PC-9 (cell line): ENCODE measurements around the gene LRRTM4. TPM values are rescaled to one million over a fixed set of nuclear protein-coding genes. Genes with fewer than 3 reads are reported as not detected.

ENCODE experiments used
- BruUV-seq: library from RNA; stranded (reverse); fragments of 400-500 nt; replicated peaks from 2 replicates; lab custom pipeline; 2021; lab: Mats Ljungman, UMichigan
- CTCF ChIA-PET: fragments of 300-600 bp; sonication (Branson Sonifier 250); formaldehyde crosslinking; loops from one replicate; lab custom pipeline; 2022; ENCODE audit warnings: antibody characterized with exemption; lab: Charles Lee
- POLR2A ChIA-PET: fragments of 300-600 bp; sonication (Branson Sonifier 250); formaldehyde crosslinking; loops from one replicate; lab custom pipeline; 2022; ENCODE audit warnings: antibody characterized with exemption; ENCODE audit not compliant: unreplicated experiment; lab: Charles Lee
- DNase-seq, 2 experiments: peaks; one replicate each; pipeline versions ENCODE4 v3.0.0 to v3.0.0-alpha.2; 2015 to 2022; ENCODE audit warnings: mixed read lengths in 1 of 2
- H2AFZ ChIP-seq: fragments of 200-600 bp; sonication (generic); 2 replicates; pipeline ENCODE4 v1.8.1; 2017; ENCODE audit warnings: antibody characterized with exemption
- H3F3A ChIP-seq: fragments of 200-600 bp; sonication (generic); 2 replicates; pipeline ENCODE4 v1.8.1; 2017; ENCODE audit warnings: antibody characterized with exemption, mild to moderate bottlenecking, low read depth; ENCODE audit not compliant: insufficient read depth
- H3K27ac ChIP-seq: fragments of 200-600 bp; sonication (generic); 2 replicates; pipeline ENCODE4 v1.6.1; 2016; ENCODE audit warnings: mixed run types
- H3K27me3 ChIP-seq: fragments of 200-600 bp; sonication (generic); 2 replicates; pipeline ENCODE4 v1.6.1; 2016; ENCODE audit warnings: low read depth, mixed run types; ENCODE audit not compliant: insufficient read depth
- H3K36me3 ChIP-seq: fragments of 200-600 bp; sonication (generic); 2 replicates; pipeline ENCODE4 v1.6.1; 2016; ENCODE audit warnings: low read depth, mixed run types
- H3K4me1 ChIP-seq: fragments of 200-600 bp; sonication (generic); replicated peaks from 2 replicates; pipeline ENCODE4 v1.6.1; 2016; ENCODE audit warnings: mixed run types; ENCODE audit not compliant: insufficient read depth
- H3K4me2 ChIP-seq: fragments of 200-600 bp; sonication (generic); 2 replicates; pipeline ENCODE4 v1.6.1; 2017; ENCODE audit warnings: mixed run types
- H3K4me3 ChIP-seq: fragments of 200-600 bp; sonication (generic); 2 replicates; pipeline ENCODE4 v1.6.1; 2016; ENCODE audit warnings: mixed run types
- H3K79me2 ChIP-seq: fragments of 200-600 bp; sonication (generic); 2 replicates; pipeline ENCODE4 v1.6.1; 2017; ENCODE audit warnings: low read depth, mixed run types
- H3K9me2 ChIP-seq: fragments of 200-600 bp; sonication (generic); 2 replicates; pipeline ENCODE4 v1.8.1; 2017; ENCODE audit warnings: mild to moderate bottlenecking; ENCODE audit not compliant: insufficient read depth
- H3K9me3 ChIP-seq: fragments of 200-600 bp; sonication (generic); 2 replicates; pipeline ENCODE4 v1.8.1; 2016; ENCODE audit warnings: low read depth; ENCODE audit not compliant: insufficient read depth
- H4K20me1 ChIP-seq: fragments of 200-600 bp; sonication (generic); 2 replicates; pipeline ENCODE4 v1.8.1; 2017; ENCODE audit not compliant: insufficient read depth
- EZH2 ChIP-seq: fragments of 200-600 bp; sonication (generic); IDR thresholded peaks from 2 replicates; pipeline ENCODE4 v1.8.0; 2017; ENCODE audit warnings: antibody characterized with exemption, low read depth
- intact Hi-C: fragments of 100-400 bp; cut with micrococcal nuclease; formaldehyde crosslinking; loops from one replicate; pipeline ENCODE4 v1.10.0; 2022; ENCODE audit not compliant: unreplicated experiment
- total RNA-seq: library from RNA; stranded (reverse); gene quantifications from 2 replicates; pipeline ENCODE4 v1.2.3, GENCODE V29; 2021
- TF ChIP-seq, protein P1 (sequence below): fragments of 200-600 bp; sonication (generic); conservative IDR thresholded peaks from 2 replicates; pipeline ENCODE4 v1.6.1; 2017; ENCODE audit warnings: mixed run types, antibody characterized with exemption, mild to moderate bottlenecking, moderate library complexity

LRRTM4 gene
- total RNA-seq, 1 experiment from 2014 or later: 2.2 TPM

DNA sequence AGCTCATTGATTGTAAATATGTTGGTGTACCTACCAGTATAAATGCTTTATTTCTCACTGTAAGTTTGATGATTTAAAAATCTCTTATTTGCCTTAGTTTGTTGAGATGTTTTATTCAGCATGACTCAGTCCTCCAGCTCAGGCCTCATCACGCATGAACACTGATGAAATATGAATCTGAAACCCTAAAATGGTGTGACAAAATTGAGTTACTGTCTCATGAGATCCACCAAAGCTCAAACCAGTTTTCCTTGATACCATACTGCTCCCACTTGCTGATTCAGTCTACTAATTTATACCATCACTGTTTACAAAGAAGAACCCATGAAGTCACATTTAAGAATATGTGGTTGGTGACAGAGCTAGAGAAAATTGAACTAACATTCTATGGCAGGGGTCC is 524.9 kb downstream of the LRRTM4 start:
- no peaks in the 10 kb centered on the region for H3K27me3 ChIP-seq
- no peak overlapping the region for H3K4me2 ChIP-seq
- H3K4me3 ChIP-seq: no peak overlapping the region
- no peaks in the 10 kb centered on the region for H3K4me1 ChIP-seq
- no peaks in the 10 kb centered on the region for H3K79me2 ChIP-seq
- ChIA-PET POLR2A (no interaction called here), CTCF (no interaction called here)
- no peak overlapping the region for H2AFZ ChIP-seq
- peaks cover 3% of the 10 kb centered on the region; the same call in 1 of the 2 replicates for H4K20me1 ChIP-seq
- H3K9me3 ChIP-seq: no peaks in the 10 kb centered on the region
- intact Hi-C loops: no loop called here
- no peak for DNase-seq
- no peaks in the 10 kb centered on the region for H3F3A ChIP-seq
- no peaks in the 10 kb centered on the region for H3K36me3 ChIP-seq
- H3K9me2 ChIP-seq: no peaks in the 10 kb centered on the region
- TF ChIP-seq, protein P1, sequence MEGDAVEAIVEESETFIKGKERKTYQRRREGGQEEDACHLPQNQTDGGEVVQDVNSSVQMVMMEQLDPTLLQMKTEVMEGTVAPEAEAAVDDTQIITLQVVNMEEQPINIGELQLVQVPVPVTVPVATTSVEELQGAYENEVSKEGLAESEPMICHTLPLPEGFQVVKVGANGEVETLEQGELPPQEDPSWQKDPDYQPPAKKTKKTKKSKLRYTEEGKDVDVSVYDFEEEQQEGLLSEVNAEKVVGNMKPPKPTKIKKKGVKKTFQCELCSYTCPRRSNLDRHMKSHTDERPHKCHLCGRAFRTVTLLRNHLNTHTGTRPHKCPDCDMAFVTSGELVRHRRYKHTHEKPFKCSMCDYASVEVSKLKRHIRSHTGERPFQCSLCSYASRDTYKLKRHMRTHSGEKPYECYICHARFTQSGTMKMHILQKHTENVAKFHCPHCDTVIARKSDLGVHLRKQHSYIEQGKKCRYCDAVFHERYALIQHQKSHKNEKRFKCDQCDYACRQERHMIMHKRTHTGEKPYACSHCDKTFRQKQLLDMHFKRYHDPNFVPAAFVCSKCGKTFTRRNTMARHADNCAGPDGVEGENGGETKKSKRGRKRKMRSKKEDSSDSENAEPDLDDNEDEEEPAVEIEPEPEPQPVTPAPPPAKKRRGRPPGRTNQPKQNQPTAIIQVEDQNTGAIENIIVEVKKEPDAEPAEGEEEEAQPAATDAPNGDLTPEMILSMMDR: no peak
- no peak for TF ChIP-seq EZH2
- no TSS peak for BruUV-seq
- H3K27ac ChIP-seq: no peak overlapping the region

DNA sequence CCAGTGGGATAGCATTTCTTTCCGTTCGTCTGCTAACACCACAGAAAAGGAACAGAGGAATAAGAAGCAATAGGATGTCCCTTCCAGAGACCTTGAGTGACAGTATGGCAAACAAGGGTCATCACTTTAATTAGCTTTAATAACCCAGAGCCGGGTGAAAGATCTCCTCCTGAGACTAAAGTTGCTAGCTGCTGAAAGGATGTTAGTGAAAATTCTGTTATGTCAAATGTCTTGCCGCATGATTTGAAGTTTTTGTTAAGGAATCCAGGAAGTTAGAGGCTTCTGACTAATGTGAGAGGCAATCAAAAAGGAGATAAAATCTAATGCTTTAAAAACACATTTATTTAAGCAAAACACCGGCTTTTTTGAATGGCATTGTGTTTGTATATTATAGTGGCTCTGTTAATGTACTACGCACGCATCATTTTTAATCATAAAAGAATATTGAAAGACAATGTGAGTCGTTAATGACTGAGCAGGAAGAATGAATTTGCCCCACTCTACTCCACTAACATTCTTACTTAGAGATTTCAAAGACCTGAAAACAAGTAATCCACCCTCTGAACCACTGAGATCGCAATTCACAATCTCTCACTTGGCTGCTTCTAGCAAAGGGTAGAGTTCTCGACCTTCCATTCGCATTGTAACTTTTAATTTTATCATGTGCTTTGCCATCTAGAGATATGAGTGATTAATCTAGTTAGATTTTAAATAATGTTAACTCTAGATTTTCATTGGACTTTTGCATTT is 536.6 kb downstream of the LRRTM4 start:
- TF ChIP-seq EZH2: no peak
- TF ChIP-seq, protein P1: no peak
- ChIA-PET POLR2A (no interaction called here), CTCF (no interaction called here)
- H4K20me1 ChIP-seq: no peaks in the 10 kb centered on the region
- H3K36me3 ChIP-seq: no peaks in the 10 kb centered on the region
- intact Hi-C loops: no loop called here
- no TSS peak for BruUV-seq
- H3K9me3 ChIP-seq: no peaks in the 10 kb centered on the region
- no peaks in the 10 kb centered on the region for H3F3A ChIP-seq
- H3K4me3 ChIP-seq: no peak overlapping the region
- no peak for DNase-seq
- H3K4me1 ChIP-seq: no peaks in the 10 kb centered on the region
- H3K79me2 ChIP-seq: no peaks in the 10 kb centered on the region
- no peaks in the 10 kb centered on the region for H3K9me2 ChIP-seq
- no peak overlapping the region for H3K27ac ChIP-seq
- no peak overlapping the region for H3K4me2 ChIP-seq
- H3K27me3 ChIP-seq: no peaks in the 10 kb centered on the region
- no peak overlapping the region for H2AFZ ChIP-seq

DNA sequence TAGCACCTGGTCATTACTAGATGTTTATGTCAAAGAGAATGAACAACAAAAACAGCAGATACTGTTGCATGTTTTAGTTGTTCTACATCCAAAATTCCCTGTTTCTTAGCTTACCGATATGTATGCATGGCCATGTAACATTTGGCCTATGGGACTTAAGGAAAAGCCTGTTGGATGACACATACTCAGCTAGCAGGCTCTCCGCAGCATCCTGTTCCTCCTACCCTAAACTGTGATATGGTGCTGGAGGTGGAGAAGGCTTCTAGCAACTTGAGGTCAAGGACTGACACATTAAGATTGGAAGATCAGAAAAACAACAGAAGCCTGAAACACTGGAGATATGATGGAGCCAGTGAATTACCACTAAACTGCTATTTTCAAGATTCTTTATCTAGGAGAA is 537.8 kb downstream of the LRRTM4 start:
- intact Hi-C loops: no loop called here
- H3K4me2 ChIP-seq: no peak overlapping the region

More for the DNA sequence above, 537.8 kb downstream of the LRRTM4 start:
- Histone ChIP-seq H3K4me3 (no peak overlapping the region), H3K9me3 (no peaks in the 10 kb centered on the region), H3K79me2 (no peaks in the 10 kb centered on the region), H3F3A (no peaks in the 10 kb centered on the region), H3K27ac (no peak overlapping the region), H2AFZ (no peak overlapping the region), H3K36me3 (no peaks in the 10 kb centered on the region), H3K9me2 (no peaks in the 10 kb centered on the region), H3K27me3 (no peaks in the 10 kb centered on the region), H3K4me1 (no peaks in the 10 kb centered on the region), H4K20me1 (no peaks in the 10 kb centered on the region)
- BruUV-seq: no TSS peak
- DNase-seq: no peak
- POLR2A ChIA-PET: no interaction called here
- CTCF ChIA-PET: no interaction called here
- TF ChIP-seq, protein P1: no peak
- no peak for TF ChIP-seq EZH2
